Transverse colon (tissue), 4 donors: ENCODE measurements around the gene CLEC2A.

ENCODE experiments used
- EP300 ChIP-seq: sonication (generic); formaldehyde crosslinking; IDR thresholded peaks from one replicate; pipeline ENCODE4 v1.6.1; 2017; ENCODE audit warnings: antibody characterized with exemption, low read depth
- POLR2A ChIP-seq: fragments of 450-650 bp; IDR thresholded peaks from one replicate; pipeline ENCODE4 v1.6.1; 2016; ENCODE audit warnings: antibody characterized with exemption, mild to moderate bottlenecking, moderate library complexity
- POLR2AphosphoS5 ChIP-seq, 3 donors: sonication (generic); formaldehyde crosslinking; IDR thresholded peaks; one replicate each; pipeline ENCODE4 v1.6.1; 2016; ENCODE audit warnings: antibody characterized with exemption in 3 of 3
- TF ChIP-seq, protein P1 (sequence below), 5 experiments: fragments of 200-600 bp in 3 of 5; fragments of 450-650 bp in 2 of 5; sonication (generic) in 3 of 5; IDR thresholded peaks; 1 replicate in 2 of 5; 2 replicates in 3 of 5; pipeline ENCODE4 v1.5.1; 2016 to 2017; ENCODE audit warnings: antibody characterized with exemption in 5 of 5, inconsistent platforms in 3 of 5, mild to moderate bottlenecking in 2 of 5, moderate library complexity in 1 of 5

DNA sequence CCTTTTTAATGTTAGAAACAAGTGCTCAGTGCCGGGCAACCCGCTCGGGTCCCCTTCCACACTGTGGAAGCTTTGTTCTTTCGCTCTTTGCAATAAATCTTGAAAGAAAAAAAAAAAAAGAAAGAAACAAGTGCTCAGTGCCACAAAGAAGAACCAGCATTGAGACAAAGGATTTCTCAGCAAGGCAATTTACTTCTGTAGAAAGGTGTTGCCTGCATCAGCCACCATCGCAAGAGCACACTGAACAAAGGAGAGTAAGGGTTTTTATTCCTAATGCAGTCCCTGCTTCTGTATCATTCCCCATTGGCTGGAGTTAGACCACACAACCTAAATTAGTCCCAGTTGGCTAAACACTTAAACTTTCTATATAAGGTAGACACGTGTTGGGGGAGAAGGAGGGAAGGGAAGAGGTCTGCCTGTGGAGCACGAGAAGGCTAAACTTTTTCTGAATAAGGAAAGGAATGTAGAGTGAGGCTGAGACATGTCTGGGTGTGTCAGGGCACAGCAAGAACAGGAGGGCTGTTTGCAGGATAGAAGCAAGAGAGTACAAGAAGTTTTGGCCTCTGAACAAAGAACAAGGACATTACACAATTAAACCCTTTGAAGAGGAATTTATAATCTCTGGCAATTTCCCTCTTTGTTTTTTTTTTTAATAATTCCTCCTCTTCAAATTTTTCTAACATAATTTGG is 29.5 kb downstream of the CLEC2A start:
- TF ChIP-seq, protein P1, sequence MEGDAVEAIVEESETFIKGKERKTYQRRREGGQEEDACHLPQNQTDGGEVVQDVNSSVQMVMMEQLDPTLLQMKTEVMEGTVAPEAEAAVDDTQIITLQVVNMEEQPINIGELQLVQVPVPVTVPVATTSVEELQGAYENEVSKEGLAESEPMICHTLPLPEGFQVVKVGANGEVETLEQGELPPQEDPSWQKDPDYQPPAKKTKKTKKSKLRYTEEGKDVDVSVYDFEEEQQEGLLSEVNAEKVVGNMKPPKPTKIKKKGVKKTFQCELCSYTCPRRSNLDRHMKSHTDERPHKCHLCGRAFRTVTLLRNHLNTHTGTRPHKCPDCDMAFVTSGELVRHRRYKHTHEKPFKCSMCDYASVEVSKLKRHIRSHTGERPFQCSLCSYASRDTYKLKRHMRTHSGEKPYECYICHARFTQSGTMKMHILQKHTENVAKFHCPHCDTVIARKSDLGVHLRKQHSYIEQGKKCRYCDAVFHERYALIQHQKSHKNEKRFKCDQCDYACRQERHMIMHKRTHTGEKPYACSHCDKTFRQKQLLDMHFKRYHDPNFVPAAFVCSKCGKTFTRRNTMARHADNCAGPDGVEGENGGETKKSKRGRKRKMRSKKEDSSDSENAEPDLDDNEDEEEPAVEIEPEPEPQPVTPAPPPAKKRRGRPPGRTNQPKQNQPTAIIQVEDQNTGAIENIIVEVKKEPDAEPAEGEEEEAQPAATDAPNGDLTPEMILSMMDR (IDR thresholded peaks at IDR 0.05), result no peak
- no peak for TF ChIP-seq EP300
- TF ChIP-seq POLR2A, result no peak
- TF ChIP-seq POLR2AphosphoS5 (IDR thresholded peaks at IDR 0.05), result no peak
